ENCODE data around the gene CCDC69.

- no peak for TF ChIP-seq POLR2AphosphoS5 (IDR thresholded peaks at IDR 0.05; ENCODE audit: low read depth, low read length)
- no peak for TF ChIP-seq POLR2A (IDR thresholded peaks at IDR 0.05; ENCODE audit: low read depth, low read length)
These were observed 37.4 kb downstream of the CCDC69 start for GRCh38 chr5:151186538-151186937.
